Breast epithelium (tissue), 4 donors: Measurements from ENCODE around the gene SNCA. TPM values are rescaled to one million over a fixed set of nuclear protein-coding genes. Genes with fewer than 3 reads are reported as not detected.

Experiments used
- DNase-seq, 2 donors: peaks; one replicate each; pipeline ENCODE4 v3.0.0-alpha.2; 2019; ENCODE audit warnings: low spot score in 2 of 2
- H3K27ac ChIP-seq, 2 donors: fragments of 200-600 bp; sonication (generic) in 1 of 2; one replicate each; pipeline ENCODE4 v1.5.1; 2016 to 2019; ENCODE audit warnings: mild to moderate bottlenecking in 1 of 2
- H3K27me3 ChIP-seq, 2 donors: fragments of 200-600 bp; sonication (generic) in 1 of 2; one replicate each; pipeline versions ENCODE4 v1.5.1 to v1.6.0; 2017 to 2019; ENCODE audit warnings: control low read depth in 1 of 2, mild to moderate bottlenecking in 1 of 2
- H3K36me3 ChIP-seq: fragments of 200-600 bp; one replicate; pipeline ENCODE4 v1.5.1; 2019
- H3K4me1 ChIP-seq, 2 donors: fragments of 200-600 bp; sonication (generic); one replicate each; pipeline ENCODE4 v1.5.1; 2016 to 2019; ENCODE audit warnings: control low read depth in 1 of 2
- H3K4me3 ChIP-seq, 3 donors: fragments of 200-600 bp; sonication (generic); 1 replicate in 2 of 3; 2 replicates in 1 of 3; pipeline ENCODE4 v1.5.1; 2016 to 2019; ENCODE audit warnings: mild to moderate bottlenecking in 3 of 3, moderate library complexity in 2 of 3
- H3K9me3 ChIP-seq, 2 donors: fragments of 200-600 bp; sonication (generic) in 1 of 2; one replicate each; pipeline ENCODE4 v1.5.1; 2016 to 2019; ENCODE audit warnings: control low read depth in 1 of 2
- POLR2A ChIP-seq: fragments of 450-650 bp; IDR thresholded peaks from one replicate; pipeline ENCODE4 v1.6.1; 2016; ENCODE audit warnings: antibody characterized with exemption, mild to moderate bottlenecking, moderate library complexity
- POLR2AphosphoS5 ChIP-seq, 3 donors: sonication (generic); formaldehyde crosslinking; IDR thresholded peaks; one replicate each; pipeline ENCODE4 v1.6.1; 2017; ENCODE audit warnings: antibody characterized with exemption in 3 of 3
- intact Hi-C: fragments of 100-400 bp; cut with DNase I; formaldehyde crosslinking; loops from one replicate; pipeline ENCODE4 v1.15.1; 2023; ENCODE audit warnings: low total_unique reads
- total RNA-seq, 3 donors: library from RNA; depleted of rRNA; stranded (reverse); fragments of >200 nt; gene quantifications; one replicate each; pipeline ENCODE4 v1.1.0, GENCODE V29; 2016
- TF ChIP-seq, protein P1 (sequence below), 3 donors: fragments of 450-650 bp; IDR thresholded peaks; one replicate each; pipeline ENCODE4 v1.5.1; 2016 to 2017; ENCODE audit warnings: antibody characterized with exemption in 3 of 3, mild to moderate bottlenecking in 3 of 3, moderate library complexity in 3 of 3

Gene SNCA
- total RNA-seq, 3 donors from 2014 or later = 12.7 to 15.7 (median 15.4) TPM

DNA sequence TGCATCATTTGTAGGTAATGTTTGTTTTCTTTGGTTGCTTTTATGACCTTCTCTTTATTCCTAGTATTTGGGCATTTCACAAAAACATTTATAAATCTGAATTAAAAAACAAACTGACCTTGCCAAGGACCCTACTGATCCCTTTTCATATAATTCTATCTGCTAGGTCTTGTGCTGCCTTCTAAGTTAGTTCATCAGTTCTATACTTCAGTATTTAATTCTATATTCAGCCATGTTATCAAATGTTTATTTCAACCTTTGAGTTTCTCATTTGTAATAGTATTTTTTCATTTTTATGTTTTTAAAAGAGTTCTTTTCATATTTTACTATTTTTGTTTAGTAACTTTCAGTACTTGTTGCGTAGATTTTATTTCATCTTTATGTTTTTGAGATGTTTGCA lies 155.3 kb downstream of the SNCA start:
- Histone ChIP-seq H3K36me3 (no peaks in the 10 kb centered on the region), H3K27me3 (no peaks in the 10 kb centered on the region), H3K4me3 (peak overlapping the region in 1 of 3 donors; percentile 28), H3K4me1 (no peaks in the 10 kb centered on the region), H3K27ac (no peak overlapping the region), H3K9me3 (peaks cover 0 to 3% of the 10 kb centered on the region in 2 donors)
- intact Hi-C loops = no loop called here
- no peak for DNase-seq
- TF ChIP-seq POLR2A (no peak), POLR2AphosphoS5 (IDR thresholded peaks at IDR 0.05) (no peak)
- TF ChIP-seq, protein P1, sequence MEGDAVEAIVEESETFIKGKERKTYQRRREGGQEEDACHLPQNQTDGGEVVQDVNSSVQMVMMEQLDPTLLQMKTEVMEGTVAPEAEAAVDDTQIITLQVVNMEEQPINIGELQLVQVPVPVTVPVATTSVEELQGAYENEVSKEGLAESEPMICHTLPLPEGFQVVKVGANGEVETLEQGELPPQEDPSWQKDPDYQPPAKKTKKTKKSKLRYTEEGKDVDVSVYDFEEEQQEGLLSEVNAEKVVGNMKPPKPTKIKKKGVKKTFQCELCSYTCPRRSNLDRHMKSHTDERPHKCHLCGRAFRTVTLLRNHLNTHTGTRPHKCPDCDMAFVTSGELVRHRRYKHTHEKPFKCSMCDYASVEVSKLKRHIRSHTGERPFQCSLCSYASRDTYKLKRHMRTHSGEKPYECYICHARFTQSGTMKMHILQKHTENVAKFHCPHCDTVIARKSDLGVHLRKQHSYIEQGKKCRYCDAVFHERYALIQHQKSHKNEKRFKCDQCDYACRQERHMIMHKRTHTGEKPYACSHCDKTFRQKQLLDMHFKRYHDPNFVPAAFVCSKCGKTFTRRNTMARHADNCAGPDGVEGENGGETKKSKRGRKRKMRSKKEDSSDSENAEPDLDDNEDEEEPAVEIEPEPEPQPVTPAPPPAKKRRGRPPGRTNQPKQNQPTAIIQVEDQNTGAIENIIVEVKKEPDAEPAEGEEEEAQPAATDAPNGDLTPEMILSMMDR (IDR thresholded peaks at IDR 0.05) = no peak

DNA sequence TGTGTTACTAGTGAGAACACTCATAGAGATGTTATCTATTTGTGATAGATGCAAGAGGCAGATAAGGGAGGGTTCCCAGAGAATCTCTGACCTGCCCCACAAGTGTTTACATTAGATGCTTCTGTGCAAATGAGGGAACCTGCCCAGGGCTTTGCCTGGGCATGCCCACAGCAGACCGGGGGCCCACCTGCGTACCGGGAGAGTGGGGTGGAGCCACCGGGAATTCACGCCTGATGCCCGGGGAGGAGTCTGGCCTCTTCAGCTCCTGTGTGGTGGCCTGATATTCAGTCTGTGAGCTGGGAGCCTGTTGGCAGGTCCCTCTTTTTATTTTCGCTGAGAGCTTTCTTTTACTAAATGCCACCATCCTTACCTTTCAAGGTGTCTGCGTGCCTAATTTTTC lies 155.7 kb downstream of the SNCA start:
- DNase-seq = no peak
- Histone ChIP-seq H3K27me3 (no peaks in the 10 kb centered on the region), H3K9me3 (peaks cover 0 to 7% of the 10 kb centered on the region in 2 donors), H3K4me3 (peak overlapping the region in 1 of 3 donors; percentile 28), H3K36me3 (no peaks in the 10 kb centered on the region), H3K4me1 (no peaks in the 10 kb centered on the region), H3K27ac (no peak overlapping the region)
- TF ChIP-seq, protein P1 (IDR thresholded peaks at IDR 0.05) = no peak
- no peak for TF ChIP-seq POLR2A
- TF ChIP-seq POLR2AphosphoS5 (IDR thresholded peaks at IDR 0.05) = no peak
- intact Hi-C loops = no loop called here

DNA sequence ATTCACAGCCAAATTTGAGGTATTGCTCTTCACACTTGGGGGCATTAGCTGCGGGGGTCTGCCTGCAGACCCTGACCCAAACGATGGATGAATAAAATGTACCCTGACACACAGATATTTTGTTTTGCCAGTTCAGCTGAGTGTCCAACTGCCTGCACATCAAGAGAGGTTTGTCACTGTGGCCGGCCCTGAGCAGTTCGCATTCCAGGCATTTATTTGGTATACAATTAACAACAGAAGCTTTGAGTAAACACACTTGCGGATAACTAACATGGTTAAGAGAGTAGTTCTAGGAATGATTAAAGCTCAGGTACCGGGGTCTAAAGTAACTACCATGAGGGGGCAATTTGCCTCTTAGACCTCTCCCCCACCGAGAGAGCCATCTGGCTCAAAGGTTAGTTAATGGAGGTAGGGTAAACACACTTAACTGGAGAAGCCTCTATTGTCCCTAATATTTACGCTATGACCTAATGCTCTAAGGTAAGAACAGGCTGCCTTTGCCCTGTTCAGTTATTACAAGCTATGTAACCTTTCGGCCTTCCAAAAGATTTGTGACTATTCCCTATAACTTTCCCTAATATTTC lies 162.0 kb downstream of the SNCA start:
- Histone ChIP-seq H3K27ac (no peak overlapping the region), H3K9me3 (peaks cover 0 to 9% of the 10 kb centered on the region in 2 donors), H3K27me3 (no peaks in the 10 kb centered on the region), H3K36me3 (no peaks in the 10 kb centered on the region), H3K4me3 (no peak overlapping the region), H3K4me1 (no peaks in the 10 kb centered on the region)
- intact Hi-C loops = no loop called here
- TF ChIP-seq POLR2AphosphoS5 (IDR thresholded peaks at IDR 0.05) = no peak
- no peak for TF ChIP-seq POLR2A
- TF ChIP-seq, protein P1 (IDR thresholded peaks at IDR 0.05) = no peak
- no peak for DNase-seq

Other genes with a start within 250 kb of the SNCA start
- gene MMRN1, start 57.7 kb upstream of the SNCA start, total RNA-seq = 10 to 100 TPM; 11.0 to 83.2 (median 31.9) TPM